Right lobe of liver (tissue), 4 donors: ENCODE measurements around the gene LGI4.

Source experiments
- CTCF ChIP-seq, 4 donors: fragments of 200-600 bp in 3 of 4; fragments of 450-650 bp in 1 of 4; IDR thresholded peaks; one replicate each; pipeline versions ENCODE4 v1.5.1 to v1.8.0; 2016 to 2022; ENCODE audit warnings: antibody characterized with exemption in 4 of 4, mild to moderate bottlenecking in 2 of 4
- POLR2A ChIP-seq: fragments of 450-650 bp; IDR thresholded peaks from one replicate; pipeline ENCODE4 v1.6.1; 2017; ENCODE audit warnings: antibody characterized with exemption, mild to moderate bottlenecking
- donor health status: DM: no; HTN: no; CAD: no.
- donor health status: DM: no; HTN: no; CAD: no.
- donor health status: DM: no; HTN: yes; CAD: no.

GRCh38 chr19:35155981-35156672 lies 21.3 kb upstream of the LGI4 start:
- TF ChIP-seq CTCF (IDR thresholded peaks at IDR 0.05) (no peak), POLR2A (no peak)
